HG02759 (cell line): Measurements from ENCODE around the gene C9orf43.
A peak's percentile ranks its signal among the peaks of the same experiment; 100 is the strongest.
"Not testable (repeated sequence)": the region's sequence is repeated elsewhere in the genome, so short reads cannot be mapped to it uniquely, and the experiment has no call there.

Experiments used
- ATAC-seq: cut with Tn5 transposase; IDR thresholded peaks from one replicate; pipeline ENCODE4 v1.9.1; 2021; ENCODE audit warnings: mild to moderate bottlenecking, moderate library complexity; ENCODE audit not compliant: unreplicated experiment

C9orf43 gene

DNA sequence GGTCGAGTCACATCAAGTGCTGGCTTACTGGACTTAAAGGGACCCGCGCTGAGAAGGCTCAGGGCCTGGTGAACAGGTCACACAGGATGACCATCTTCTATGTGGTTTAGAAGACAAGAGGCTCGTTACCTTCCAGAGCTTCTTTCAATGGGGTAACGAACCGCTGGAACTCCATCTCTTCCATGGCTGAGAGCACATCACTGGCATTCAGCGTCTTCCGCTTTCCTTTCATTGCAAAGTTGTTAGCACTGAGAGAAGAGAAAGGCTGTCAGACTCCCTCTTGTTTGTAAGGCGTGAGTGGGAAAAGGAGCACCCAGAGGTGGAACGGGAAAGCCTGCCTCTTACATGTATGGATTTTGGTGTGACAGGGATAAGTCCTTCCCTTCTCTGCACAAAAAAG is 1.1 kb upstream of the C9orf43 start:
- no peak for ATAC-seq

DNA sequence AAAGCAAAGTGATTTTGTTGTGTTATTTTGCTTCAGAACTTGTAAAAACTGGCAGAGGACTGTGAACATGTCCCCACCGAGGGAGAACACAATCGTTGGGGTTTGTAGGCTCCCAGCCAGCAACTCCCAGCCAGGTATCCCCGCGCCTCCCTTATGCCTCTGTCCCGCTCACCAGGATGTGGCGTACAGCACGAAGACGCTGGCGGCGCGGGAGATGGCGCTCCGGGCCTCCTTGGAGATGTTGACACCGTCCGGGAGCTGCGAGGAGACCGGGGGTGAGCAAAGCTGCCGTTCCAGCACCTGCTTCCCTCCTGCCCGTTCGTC is 702 bp upstream of the C9orf43 start:
- peak; percentile 10 for ATAC-seq

DNA sequence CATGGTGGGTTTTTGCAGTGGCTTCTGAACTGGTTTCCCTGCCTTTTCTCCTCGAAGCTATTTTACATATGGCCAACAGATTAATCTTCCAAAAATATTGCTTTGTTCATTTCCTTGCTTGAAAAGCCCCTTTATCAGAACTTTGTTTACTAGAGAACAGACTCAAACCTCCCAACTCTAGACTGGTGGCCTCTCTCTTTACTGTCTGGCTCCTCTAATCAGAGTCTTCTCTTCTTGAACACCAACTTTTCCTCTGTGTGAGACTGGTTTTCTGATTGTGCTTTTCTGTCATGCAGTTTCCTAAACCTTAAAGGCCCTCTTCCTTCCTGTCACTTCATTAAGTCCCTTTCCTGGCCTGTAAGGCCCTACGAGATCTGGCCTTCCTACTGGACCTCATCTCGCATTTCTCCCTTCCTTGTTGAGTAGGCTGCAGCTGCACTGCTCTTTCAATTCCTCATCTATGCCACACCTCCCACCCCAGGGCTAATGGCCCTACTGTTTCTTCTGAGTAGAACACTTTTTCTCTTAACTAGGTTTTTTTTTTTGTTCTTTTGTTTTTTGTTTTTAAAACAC is 5.7 kb downstream of the C9orf43 start:
- ATAC-seq, result peak; percentile 97

DNA sequence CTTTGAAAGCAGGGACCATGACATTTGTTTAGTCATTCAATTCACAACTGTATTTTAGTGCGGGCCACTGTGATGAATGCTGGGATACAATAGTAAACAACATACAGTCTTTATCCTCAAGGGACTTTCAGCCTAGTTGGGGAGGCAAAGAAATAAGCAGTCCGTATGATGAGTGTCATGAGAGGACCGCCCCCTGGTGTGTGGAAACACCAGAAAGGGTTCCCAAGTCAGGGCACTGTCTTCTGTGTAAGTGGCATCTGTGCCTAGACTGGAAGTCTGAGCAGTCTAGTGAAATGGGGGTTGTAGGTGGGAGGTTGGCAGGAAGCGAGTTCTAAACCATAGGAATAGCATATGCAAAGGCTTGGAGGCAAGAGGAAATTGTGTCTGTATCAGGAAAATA is 6.8 kb downstream of the C9orf43 start:
- no peak for ATAC-seq

DNA sequence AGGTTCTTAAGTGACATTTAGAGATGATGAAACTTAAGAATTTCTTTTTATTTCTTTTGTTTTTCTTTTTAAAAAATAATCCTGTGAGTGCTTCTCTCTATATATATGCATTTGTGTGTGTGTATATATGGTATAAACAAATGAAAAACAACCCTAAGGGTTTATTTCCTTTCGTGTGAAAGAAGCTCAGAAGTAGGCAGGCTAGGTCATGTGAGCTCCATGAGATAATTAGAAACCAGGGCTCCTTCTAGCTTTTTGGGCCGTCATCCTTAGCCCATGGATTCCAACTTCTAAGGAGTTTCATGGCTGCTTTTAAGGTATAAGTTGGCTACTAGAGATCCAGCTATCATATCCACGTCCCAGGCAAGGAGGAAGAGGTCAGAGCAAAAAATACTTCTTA is 11.2 kb downstream of the C9orf43 start:
- ATAC-seq, result no peak

DNA sequence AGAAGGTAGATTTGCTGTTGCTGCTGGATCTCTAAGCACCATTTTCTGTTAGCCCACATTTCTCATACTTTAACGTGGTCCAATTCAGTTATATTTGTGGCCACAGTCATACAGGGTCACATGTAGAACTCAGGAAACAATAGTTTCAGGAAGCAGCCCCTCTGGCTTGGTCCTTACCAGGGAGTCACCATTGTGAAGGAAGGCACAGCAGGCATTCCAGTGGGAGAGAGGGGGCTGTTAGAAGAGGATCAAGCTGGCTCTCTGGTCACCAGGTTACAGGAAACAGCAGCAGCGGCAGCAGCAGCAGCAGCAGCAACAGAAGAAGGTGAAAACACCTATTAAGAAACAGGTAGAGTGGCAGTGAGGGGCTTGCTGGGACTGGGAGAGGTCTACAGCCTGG is 14.5 kb downstream of the C9orf43 start:
- no peak for ATAC-seq

DNA sequence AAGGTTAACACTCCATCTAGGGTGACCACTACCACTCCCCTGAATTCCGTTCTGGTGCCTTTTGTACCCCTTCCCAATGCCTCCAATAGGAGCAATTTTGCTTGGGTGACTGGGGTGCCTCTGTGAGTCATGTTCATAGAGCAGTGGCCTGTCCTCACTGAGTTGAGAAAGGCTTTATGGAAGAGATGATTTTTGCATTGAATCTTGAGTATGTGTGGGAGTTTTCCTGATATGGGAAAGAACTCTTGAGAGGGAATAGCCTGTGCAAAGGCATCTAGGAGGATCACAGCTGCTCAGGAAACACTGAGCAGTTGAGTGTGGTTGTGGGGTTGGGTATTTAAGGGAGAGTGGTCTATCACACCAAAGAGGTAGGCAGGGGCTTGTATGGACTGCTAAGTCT is 16.2 kb downstream of the C9orf43 start:
- no peak for ATAC-seq

DNA sequence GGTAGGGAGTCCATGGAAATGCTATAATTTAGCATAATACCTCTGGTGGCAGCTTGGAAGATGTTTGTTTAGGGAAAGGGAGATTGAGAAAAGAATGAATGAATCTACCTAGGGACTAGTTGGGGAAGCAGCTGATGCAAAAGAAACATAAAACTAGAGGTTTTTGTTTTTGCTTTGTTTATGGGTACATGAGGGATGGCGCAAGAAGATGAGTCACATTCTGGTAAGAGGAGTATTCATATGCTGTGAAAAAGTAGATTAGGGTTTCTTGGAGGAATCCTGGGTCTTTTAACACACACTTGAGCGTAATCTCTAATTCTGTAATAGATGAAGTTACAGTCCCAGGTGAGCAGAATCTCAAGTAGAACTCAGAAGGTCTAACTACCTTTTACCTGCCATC is 17.1 kb downstream of the C9orf43 start:
- no peak for ATAC-seq

DNA sequence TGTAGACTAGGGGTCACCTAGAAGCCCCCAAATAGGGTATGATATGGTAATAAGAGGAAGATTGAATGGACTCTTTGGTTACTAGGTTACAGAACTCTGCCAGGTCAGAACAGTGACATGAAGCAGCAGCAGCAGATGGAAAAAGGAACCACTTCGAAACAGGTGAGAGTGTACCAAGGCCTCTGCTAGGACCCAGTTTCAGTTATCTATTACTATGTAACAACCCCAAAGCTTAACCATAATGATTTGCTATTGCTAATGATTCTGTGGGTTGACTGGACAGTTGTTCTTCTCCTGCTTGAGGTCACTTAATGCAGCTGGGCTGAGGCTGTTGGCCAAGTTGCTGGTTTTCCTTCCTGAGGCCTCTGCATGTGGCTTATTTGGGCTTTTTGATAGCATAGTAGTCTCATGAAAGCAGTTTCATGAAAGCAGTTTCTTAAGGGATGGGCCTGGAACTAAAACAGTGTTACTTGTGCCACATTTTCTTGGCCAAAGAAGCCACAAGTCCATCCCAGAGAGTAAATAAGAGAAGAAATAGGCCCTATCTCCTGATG is 17.6 kb downstream of the C9orf43 start:
- no peak for ATAC-seq

DNA sequence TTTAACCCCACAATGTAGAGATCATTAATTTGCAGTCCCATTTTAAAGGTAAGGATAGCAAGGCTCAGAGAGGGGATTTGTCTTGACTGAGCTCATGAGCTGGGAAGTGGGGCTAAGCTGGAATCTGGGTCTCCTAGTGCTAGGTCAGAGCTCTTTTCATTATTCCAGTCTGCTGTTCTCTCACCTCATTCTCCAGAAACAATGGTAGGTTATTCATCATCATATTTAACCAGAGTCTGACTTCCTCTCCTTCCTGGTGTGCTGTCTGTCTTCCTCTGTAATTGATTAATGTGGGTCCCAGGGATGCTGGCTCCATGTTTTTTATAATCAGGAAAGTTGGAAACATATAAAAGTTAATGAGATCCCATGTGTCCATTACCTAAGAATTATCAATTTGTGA is 20.6 kb downstream of the C9orf43 start:
- no peak for ATAC-seq

DNA sequence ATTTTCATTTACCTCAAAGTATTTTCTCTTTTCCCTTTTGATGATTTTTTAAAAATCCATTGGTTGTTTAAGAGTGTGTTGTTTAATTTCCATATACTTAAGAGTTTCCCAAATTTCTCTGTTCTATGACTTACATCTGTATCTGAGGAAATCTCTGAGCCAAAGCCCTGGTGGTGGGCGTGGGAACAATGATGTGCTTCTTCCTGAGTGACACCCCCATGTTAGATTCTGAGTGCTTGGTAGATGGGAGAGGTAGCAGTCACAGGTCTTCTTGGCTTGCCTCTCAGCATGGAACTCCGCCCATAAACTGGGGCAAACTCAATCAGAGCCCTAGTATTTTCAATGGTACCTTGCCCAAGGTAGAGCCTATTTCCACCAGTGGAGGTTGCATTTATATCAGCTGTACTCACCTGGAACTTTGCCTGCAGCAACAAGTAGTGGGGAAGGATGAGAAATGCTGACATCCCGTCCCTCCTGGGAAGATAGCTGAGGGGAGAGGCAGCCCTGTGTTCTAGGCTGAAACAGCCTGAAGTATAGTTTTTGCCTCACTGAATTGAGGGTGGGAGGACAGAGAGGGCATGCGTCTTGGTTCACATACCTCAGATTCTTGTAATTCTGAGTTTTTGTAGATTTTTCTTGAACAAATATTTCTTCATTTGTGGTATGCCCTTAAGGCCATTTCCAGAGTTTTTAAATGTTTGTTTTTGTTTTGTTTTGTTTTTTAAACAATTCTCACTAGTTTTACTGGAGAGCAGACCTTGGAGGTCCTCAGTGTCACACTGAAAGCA is 26.4 kb downstream of the C9orf43 start:
- ATAC-seq, result no peak

DNA sequence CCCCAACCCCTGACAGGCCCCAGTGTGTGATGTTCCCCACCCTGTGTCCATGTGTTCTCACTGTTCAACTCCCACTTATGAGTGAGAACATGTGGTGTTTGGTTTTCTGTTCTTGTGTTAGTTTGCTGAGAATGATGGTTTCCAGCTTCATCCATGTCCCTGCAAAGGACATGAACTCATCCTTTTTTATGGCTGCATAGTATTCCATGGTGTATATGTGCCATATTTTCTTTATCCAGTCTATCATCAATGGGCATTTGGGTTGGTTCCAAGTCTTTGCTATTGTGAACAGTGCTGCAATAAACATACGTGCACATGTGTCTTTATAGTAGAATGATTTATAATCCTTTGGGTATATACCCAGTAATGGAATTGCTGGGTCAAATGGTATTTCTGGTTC is 27.2 kb downstream of the C9orf43 start:
- not testable (repeated sequence) for ATAC-seq

DNA sequence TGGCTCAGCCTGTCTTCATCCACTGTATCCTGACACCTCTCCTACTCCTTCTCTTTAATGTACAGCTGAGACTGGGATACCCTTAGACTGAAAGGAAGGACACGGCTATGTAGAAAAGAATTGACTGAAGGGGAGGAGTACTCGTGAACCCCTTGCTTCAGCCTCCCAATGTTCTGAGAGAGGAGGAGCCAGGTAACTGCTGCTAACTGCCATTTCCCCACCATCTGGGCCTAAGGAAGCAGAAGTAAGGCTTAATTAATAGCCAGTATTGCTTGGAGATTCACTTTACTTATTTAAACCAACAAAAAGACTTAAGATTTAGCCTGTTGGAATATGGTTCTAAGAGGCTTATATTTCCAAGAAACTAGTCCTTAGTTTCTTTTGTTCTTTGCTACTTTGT is 34.2 kb downstream of the C9orf43 start:
- no peak for ATAC-seq

DNA sequence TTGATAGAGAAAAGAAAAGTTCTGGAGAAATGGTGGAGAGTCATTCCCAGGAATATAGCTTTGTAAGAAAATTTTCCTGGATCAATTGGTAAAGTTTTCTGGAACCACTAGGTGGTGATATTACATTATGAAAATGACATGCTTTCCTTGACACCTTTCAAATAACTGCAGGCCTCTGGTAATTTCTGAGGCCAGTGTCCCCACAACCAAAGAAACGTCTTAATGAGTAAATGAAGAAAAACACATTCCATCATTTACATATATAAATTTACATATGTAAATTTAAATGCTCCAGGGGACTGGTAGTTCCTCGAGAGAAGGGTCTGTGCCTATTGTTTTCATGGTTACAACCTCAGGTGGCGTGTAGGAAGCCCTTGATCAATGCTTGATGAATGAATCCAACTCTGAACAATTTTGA is 35.8 kb downstream of the C9orf43 start:
- no peak for ATAC-seq

DNA sequence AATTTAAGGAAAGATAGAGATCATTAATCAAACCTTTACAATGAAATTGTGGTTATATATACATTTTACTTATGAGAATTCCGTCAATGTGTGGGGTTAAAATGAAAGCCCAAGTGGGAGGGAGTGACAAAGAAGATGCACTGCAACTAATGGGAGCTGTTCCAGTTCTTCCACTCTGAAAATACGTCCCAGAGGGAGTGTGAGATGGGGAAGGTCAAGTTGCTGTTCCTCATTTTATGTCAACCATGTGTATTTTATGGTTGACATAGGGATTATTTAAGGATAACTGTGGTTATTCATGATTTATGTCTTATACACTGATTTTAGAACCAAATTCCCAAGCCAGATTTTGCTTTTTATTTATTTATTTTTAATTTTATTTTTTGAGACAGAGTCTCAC is 38.8 kb downstream of the C9orf43 start:
- ATAC-seq, result no peak

DNA sequence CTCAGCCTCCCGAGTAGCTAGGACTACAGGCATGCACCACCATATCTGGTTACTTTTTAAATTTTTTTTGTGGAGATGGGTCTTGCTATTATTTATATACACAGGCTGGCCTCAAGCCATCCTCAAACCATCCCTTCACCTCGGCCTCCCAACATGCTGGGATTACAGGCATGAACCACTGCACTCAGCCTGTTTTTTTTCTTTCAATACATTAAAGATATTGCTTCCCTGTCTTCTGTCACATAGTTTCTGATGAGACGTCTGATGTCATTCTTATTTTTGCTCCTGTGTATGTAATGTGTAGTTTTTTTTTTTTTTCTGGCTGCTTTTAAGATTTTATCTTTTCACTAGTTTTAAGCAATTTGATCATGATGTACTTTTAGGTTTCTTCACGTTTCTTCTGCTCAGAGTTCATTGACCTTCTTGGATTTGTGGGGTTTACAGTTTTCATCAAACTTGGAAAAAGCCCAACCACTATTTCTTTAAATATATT is 41.6 kb downstream of the C9orf43 start:
- no peak for ATAC-seq

DNA sequence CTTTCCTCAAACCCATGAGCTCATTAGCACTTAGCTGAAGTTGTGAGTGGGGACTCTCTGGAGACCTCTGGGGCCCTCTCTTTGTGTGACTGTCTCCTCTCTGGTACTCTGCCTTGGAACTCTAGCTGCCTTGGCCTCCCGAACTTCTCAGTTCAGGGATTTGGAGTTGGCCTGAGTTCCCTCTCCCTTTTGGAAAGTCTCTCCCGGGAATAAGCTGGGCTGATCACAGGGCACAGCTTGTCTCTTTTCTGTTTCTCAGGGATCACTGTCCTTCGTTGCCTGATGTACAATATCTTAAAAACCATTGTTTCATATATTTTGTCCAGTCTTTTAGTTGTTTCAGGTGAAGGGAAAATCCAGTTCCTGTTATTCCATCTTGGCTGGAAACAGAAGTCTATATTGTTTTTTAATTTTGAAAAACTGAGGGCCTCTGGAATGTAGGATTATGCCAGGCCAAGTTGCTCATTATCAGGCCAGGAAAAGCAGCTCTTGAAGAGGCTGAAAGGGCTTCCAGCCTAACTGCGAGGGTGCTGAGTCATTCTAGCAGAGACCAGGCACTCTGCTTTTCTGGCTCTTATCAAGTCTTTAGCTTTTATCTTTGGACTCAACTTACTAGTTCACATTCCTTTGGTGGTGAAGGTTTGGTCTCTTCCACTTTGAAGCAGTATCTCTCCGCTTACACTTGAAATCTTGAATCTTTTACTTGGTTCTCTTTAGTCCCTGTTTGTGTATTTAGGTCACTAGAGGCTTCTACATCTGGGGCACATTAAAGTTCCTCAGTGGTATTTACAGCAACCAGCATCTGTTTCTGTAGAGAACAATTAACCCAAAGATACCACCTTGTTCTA is 44.6 kb downstream of the C9orf43 start:
- ATAC-seq, result no peak

DNA sequence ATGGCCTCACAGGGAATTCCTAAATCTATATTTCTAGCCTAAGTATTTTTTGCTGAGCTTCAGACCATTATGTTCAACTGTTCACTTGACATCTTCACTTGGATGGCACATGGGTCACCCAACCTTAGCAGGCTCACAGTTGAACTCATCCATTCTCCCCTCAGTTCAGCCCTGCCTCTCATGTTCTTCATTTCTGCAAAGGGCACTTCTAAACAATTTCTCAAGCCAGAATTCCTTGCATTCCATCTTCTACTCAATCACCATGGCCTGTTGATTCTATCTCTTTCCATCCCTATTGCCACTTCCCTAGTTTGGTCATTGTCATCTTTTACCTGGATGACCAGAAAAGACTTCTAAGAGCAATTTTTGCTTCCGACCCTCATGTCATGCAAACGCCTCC is 45.7 kb downstream of the C9orf43 start:
- ATAC-seq, result no peak

DNA sequence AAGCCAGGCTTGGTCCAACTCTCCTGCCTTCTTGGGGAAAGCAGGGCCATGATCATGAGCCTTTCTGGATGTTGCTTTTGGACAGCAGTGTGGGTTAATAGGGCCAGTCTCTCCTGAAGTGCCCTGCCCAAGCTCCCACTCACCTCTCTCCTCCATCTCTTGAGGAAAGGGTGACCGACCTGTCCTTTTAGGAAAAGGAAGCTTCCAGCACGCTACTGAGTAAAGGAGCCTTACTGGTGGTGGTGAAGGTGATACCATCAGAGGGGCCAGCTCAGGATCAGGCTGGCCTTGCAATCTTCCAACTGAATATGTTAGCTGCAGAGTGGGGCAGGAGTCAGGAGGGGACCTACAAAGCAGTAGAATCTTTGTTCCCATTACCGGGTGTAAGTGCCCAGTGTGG is 50.7 kb downstream of the C9orf43 start:
- ATAC-seq, result no peak

DNA sequence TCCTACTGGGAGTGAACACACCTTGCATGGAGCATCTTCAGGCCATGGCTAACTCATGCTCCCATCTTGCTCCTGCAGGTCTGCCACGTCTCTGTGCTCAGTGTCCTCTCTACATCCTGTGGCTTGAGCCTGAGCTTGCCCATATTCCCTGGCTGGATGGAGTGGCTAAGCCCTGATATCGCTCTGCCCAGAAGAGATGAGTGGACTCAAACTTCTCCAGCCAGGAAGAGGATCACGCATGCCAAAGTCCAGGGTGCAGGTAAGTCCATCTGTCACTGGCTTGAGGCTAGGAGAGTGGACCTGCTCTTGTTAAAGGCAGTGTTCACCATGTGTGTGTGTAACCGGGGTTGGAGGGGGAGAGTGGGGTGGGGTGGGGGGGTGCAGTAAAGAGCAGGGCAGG is 51.4 kb downstream of the C9orf43 start:
- no peak for ATAC-seq

DNA sequence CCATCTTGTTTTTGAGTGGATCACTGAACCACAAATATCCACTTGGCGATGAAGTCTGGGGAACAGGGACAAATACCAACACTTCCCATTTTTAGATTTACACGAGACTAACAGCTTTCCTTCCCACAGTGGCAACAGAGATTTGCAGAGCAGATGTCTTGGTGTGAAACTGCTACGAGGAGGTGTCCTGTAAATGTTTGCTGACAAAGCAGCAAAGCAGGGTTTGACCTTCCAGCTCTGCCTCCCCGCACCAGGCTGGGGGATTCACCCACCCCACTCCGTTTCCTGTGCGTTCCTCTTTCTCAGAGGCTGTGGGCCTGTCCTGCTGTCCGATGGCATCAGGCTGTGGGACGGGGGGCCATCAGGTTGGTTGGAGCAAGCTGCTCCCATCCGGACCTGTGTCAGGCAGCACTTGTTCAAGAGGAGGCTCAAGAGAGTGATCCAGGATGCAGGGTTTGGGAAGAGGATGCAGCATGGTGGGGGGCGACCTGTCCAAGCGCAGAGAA is 52.3 kb downstream of the C9orf43 start:
- no peak for ATAC-seq
